ENCODE data around the gene C3orf33. TPM values are rescaled to one million over a fixed set of nuclear protein-coding genes. Genes with fewer than 3 reads are reported as not detected.
A peak's percentile ranks its signal among the peaks of the same experiment; 100 is the strongest.

C3orf33 gene
- total and polyA plus RNA-seq, 2 of the 8 experiments (the other 6 are each of a cell fraction or from before 2014, with no cell fraction given) = 3.4 to 4.5 TPM

DNA sequence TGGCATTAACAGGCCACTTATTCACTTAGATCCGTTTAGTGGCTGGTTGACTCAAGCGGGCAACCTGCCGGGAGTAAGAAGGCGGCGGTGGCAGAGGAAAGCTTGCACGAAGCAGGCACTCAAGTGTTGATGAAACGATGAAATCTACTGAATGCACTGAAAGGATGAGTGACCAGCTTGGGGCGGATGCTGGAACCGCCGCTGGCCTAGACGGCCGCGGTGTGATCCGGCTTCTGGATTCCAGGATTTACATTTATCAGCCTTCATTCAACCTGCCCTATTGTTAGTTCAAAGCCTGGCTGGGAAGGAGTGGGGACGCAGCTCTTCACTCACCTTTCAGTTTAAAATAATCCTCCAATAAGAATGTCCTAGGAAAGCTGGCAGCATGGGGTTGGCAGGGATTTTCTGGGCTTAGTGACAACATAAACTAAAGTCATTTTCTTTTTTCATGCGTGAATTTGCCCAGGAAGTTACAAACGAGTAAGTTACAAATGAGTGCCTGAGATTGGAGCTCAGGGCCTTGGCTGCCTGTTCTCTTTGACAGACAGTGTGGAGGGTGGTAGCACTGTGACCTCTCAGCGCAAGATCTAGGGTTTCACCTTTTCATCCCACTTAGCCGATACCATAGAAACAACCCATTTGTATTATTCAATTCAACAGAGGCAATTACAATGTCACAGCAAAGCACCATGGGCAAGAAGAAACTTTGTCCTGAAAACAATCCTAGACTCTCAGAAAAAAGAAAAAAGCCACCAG is 60.1 kb downstream of the C3orf33 start:
- Histone ChIP-seq H4K8ac (ENCODE audit: extremely low read depth, insufficient read depth, low read length) (peak overlapping the region; percentile 75; the same call in 1 of the 2 replicates), H3K23ac (ENCODE audit: insufficient read length) (no peak overlapping the region), H4K5ac (ENCODE audit: insufficient read length, low read depth, low read length) (peak overlapping the region; percentile 5), H3K27ac (ENCODE audit: low read depth, low read length) (no peak overlapping the region), H3K4me1 (replicated peaks in 1 of 4; ENCODE audit: control insufficient read depth in 3 of 4, insufficient read depth in 4 of 4, low read length in 3 of 4) (peaks cover 5 to 14% (median 11%) of the 10 kb centered on the region in 4 experiments; a peak in 6 of 7 replicates), H3K9ac (replicated peaks in 1 of 4; ENCODE audit: extremely low read depth in 1 of 4, low read depth in 3 of 4, low read length in 3 of 4) (peak overlapping the region in 1 of 4 experiments; percentile 43; a peak in 1 of 7 replicates), H2BK120ac (replicated peaks; ENCODE audit: low read depth, low read length) (peak overlapping the region; percentile 14), H3K4me2 (ENCODE audit: insufficient read depth in 1 of 2, low read depth in 2 of 2, low read length in 2 of 2) (peak overlapping the region; percentile 78 to 94), H3K36me3 (ENCODE audit: control insufficient read depth in 2 of 4, insufficient read depth in 4 of 4, low read length in 3 of 4) (no peaks in the 10 kb centered on the region), H3K79me2 (ENCODE audit: control insufficient read depth in 1 of 2, insufficient read depth in 2 of 2, low read length in 2 of 2) (peaks cover 0 to 25% of the 10 kb centered on the region in 2 experiments; a peak in 2 of 4 replicates), H2BK5ac (ENCODE audit: low read depth, low read length) (no peak overlapping the region), H3K56ac (replicated peaks; ENCODE audit: insufficient read length, low read depth, low read length) (no peak overlapping the region), H3K27me3 (replicated peaks in 1 of 4; ENCODE audit: control insufficient read depth in 3 of 4, extremely low read depth in 1 of 4, insufficient read depth in 3 of 4, low read length in 3 of 4) (no peaks in the 10 kb centered on the region), H2BK12ac (ENCODE audit: low read depth, low read length) (peak overlapping the region; percentile 45), H3K79me1 (ENCODE audit: low read depth, low read length) (no peaks in the 10 kb centered on the region), H3K9me3 (ENCODE audit: insufficient read depth in 2 of 2, low read depth in 1 of 2, low read length in 1 of 2) (no peaks in the 10 kb centered on the region), H3K4me3 (ENCODE audit: extremely low read depth in 1 of 4, insufficient read depth in 2 of 4, low read depth in 3 of 4, low read length in 4 of 4) (peak overlapping the region; percentile 28 to 56 (median 36); a peak in 6 of 8 replicates), H4K20me1 (replicated peaks in 1 of 2; ENCODE audit: control insufficient read depth in 1 of 2, insufficient read depth in 2 of 2, low read length in 2 of 2) (no peaks in the 10 kb centered on the region), H3K18ac (ENCODE audit: extremely low read depth, low read length) (peak overlapping the region; percentile 25; the same call in 1 of the 2 replicates), H3K4ac (replicated peaks; ENCODE audit: insufficient read length, low read depth, low read length) (no peak overlapping the region), H3K23me2 (ENCODE audit: low read depth, low read length) (peaks cover 8% of the 10 kb centered on the region), H2AK5ac (ENCODE audit: low read depth, low read length) (no peak overlapping the region), H4K91ac (replicated peaks; ENCODE audit: insufficient read length, low read length) (peak overlapping the region; percentile 1), H2AFZ (ENCODE audit: low read length) (peak overlapping the region; percentile 47), H2BK15ac (ENCODE audit: low read length) (no peak overlapping the region), H2BK20ac (ENCODE audit: low read length) (no peak overlapping the region; the same call in 1 of the 2 replicates), H3K14ac (ENCODE audit: insufficient read length) (no peak overlapping the region)
- FAIRE-seq (peak; percentile 90), DNase-seq (ENCODE audit: low read depth in 1 of 2, low spot score in 2 of 2) (peak; percentile 49 to 71)
- POLR2A ChIA-PET (ENCODE audit: partially characterized antibody) = interaction anchor here (0.6 to 2.5 kb wide), 5 partner anchors 45 to 177 kb away, joined by 3 to 10 read pairs (median 3); partner anchors contain the start of gene C3orf33
- 6% methylated on average over 19 of the region's 19 CpGs; no CpG with 5 or more reads in 1 of the 2 experiments for WGBS, 2 experiments (ENCODE audit: extremely low coverage in 1 of 2, insufficient coverage in 1 of 2, insufficient read length in 1 of 2, insufficient replicate concordance in 2 of 2, low coverage in 1 of 2, low lambda C conversion rate in 2 of 2, missing lambda C conversion rate in 1 of 2)
- CTCF ChIA-PET (ENCODE audit: partially characterized antibody) = interaction anchor here (0.7 to 3.8 kb wide), 5 partner anchors 8 to 107 kb away, joined by 3 to 19 read pairs (median 3); partner anchors contain the start of gene C3orf33
- TF ChIP-seq NANOG (IDR thresholded peaks at IDR 0.05; ENCODE audit: insufficient read depth, low read depth, low read length, poor library complexity, severe bottlenecking) (no peak), CBX5 (IDR thresholded peaks at IDR 0.05; ENCODE audit: low read depth, low read length) (no peak), CBX8 (IDR thresholded peaks at IDR 0.05; ENCODE audit: borderline replicate concordance, low read depth, low read length) (no peak), POU5F1 (IDR thresholded peaks at IDR 0.05; ENCODE audit: low read depth, low read length) (no peak), CREB1 (IDR thresholded peaks at IDR 0.05) (no peak), BRCA1 (IDR thresholded peaks at IDR 0.05; ENCODE audit: low read depth, low read length) (no peak), SP2 (IDR thresholded peaks at IDR 0.05; ENCODE audit: low read length) (no peak), SRF (IDR thresholded peaks at IDR 0.05; ENCODE audit: low read depth, low read length) (no peak), TAF7 (optimal IDR thresholded peaks at IDR 0.05; ENCODE audit: borderline replicate concordance, low read depth, low read length) (peak; percentile 51), JUN (IDR thresholded peaks at IDR 0.05; ENCODE audit: low read depth, low read length) (no peak; the same call in 1 of the 2 replicates), RBBP5 (IDR thresholded peaks at IDR 0.05; ENCODE audit: borderline replicate concordance, low read depth, low read length) (no peak), EP300 (IDR thresholded peaks at IDR 0.05; ENCODE audit: borderline replicate concordance in 1 of 2, low read depth in 2 of 2, low read length in 2 of 2) (peak; percentile 13 to 47; a peak in 2 of 3 replicates)

All from H1 (cell line).